Measurements from ENCODE around the gene SGF29. TPM values are rescaled to one million over a fixed set of nuclear protein-coding genes. Genes with fewer than 3 reads are reported as not detected.
A peak's percentile ranks its signal among the peaks of the same experiment; 100 is the strongest.
"Not testable (repeated sequence)": the region's sequence is repeated elsewhere in the genome, so short reads cannot be mapped to it uniquely, and the experiment has no call there.

The SGF29 gene
- total and polyA plus RNA-seq, 2 of the 4 experiments (the other 2 are of a cell fraction), result 4.3 to 7.7 TPM

- no CpG with 5 or more reads among the region's 5 CpGs for WGBS, 2 experiments (ENCODE audit: extremely low coverage in 2 of 2, insufficient read length in 1 of 2)
- H3K4me3 ChIP-seq (ENCODE audit: insufficient read depth, low read depth, low read length); H3K27me3 ChIP-seq (ENCODE audit: control insufficient read depth, insufficient read depth, low read length); H3K56ac ChIP-seq (ENCODE audit: extremely low read depth, insufficient read depth, low read length); H3K79me1 ChIP-seq (ENCODE audit: low read depth in 1 of 2, low read length in 2 of 2); POLR2A ChIA-PET (ENCODE audit: unreplicated experiment); H3K9me3 ChIP-seq (ENCODE audit: control insufficient read depth, insufficient read depth, low read length); H4K5ac ChIP-seq (ENCODE audit: low read depth, low read length); H2AFZ ChIP-seq (replicated peaks; ENCODE audit: low read length, poor library complexity); H3K18ac ChIP-seq (ENCODE audit: low read depth, low read length); H3K27ac ChIP-seq (ENCODE audit: insufficient read depth, low read length); H3K23ac ChIP-seq (ENCODE audit: low read depth, low read length); H3K4ac ChIP-seq (ENCODE audit: low read depth, low read length); H3K9me1 ChIP-seq (ENCODE audit: insufficient read depth, low read length); H4K20me1 ChIP-seq (ENCODE audit: insufficient read depth, low read length); H3K14ac ChIP-seq (replicated peaks; ENCODE audit: low read depth, low read length); H4K8ac ChIP-seq (ENCODE audit: low read depth in 2 of 2, low read length in 2 of 2); H2AK9ac ChIP-seq (replicated peaks; ENCODE audit: low read depth, low read length, poor library complexity); in situ Hi-C loops (cut with MboI; ENCODE audit: low sequenced_read_pairs); intact Hi-C loops (cut with micrococcal nuclease); H2BK5ac ChIP-seq (ENCODE audit: low read depth, low read length, poor library complexity, severe bottlenecking); H2BK20ac ChIP-seq (ENCODE audit: low read depth, low read length); CTCF ChIA-PET; H3K4me1 ChIP-seq (ENCODE audit: control insufficient read depth, insufficient read depth, low read length); H4K91ac ChIP-seq (ENCODE audit: insufficient read depth, low read depth, low read length); ATAC-seq (ENCODE audit: low read depth); H3K9ac ChIP-seq (ENCODE audit: low read depth, low read length); H2AK5ac ChIP-seq (ENCODE audit: low read depth, low read length); H2BK15ac ChIP-seq (ENCODE audit: low read depth, low read length); BruUV-seq (replicated peaks); dilution Hi-C loops (cut with HindIII; ENCODE audit: low sequenced_read_pairs, unreplicated experiment); H2BK120ac ChIP-seq (ENCODE audit: low read depth, low read length); H3K36me3 ChIP-seq (ENCODE audit: control insufficient read depth, insufficient read depth, low read length): not testable (repeated sequence)
- TF ChIP-seq NFE2L2 (IDR thresholded peaks at IDR 0.05; ENCODE audit: low read depth, low read length) (peak; percentile 34; the same call in 1 of the 2 replicates), CEBPB (IDR thresholded peaks at IDR 0.05; ENCODE audit: low read depth, low read length) (peak; percentile 63; the same call in 1 of the 2 replicates)
- peak overlapping the region; percentile 31; the same call in 1 of the 2 replicates for H3K4me2 ChIP-seq (ENCODE audit: low read depth, low read length)
- peak; percentile 72 for DNase-seq
These were observed 82.5 kb downstream of the SGF29 start for GRCh38 chr16:28636093-28636823.

DNA sequence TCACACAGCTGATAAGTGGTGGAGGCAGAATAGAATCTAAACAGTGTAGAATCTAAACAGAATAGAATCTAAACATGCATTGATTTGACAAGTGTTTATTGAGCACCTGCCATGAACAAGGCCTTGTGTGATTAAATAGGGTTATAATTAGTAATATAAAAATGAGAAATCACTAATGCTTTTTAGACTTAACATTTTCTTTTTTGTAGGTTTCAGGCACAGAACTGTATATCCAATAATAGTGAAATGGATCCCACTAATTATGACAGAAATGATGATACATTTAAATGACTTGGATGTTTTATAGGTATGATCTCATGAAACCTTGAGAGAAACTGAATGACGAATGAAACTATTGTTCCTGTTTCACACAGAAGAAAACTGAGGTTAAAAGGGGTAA, 84.0 kb downstream of the SGF29 start, which contains the start of gene NPIPB8:
TSS of gene NPIPB8 (plus strand) at position 301 of the 400 bp plus-strand sequence. CDS start 296 bp downstream, outside the sequence.
- H3K9ac ChIP-seq (ENCODE audit: low read depth, low read length); in situ Hi-C loops (cut with MboI; ENCODE audit: low sequenced_read_pairs); H3K4me1 ChIP-seq (ENCODE audit: control insufficient read depth, insufficient read depth, low read length); H3K14ac ChIP-seq (replicated peaks; ENCODE audit: low read depth, low read length); H2AFZ ChIP-seq (replicated peaks; ENCODE audit: low read length, poor library complexity); H3K36me3 ChIP-seq (ENCODE audit: control insufficient read depth, insufficient read depth, low read length); intact Hi-C loops (cut with micrococcal nuclease); ATAC-seq (ENCODE audit: low read depth); H4K91ac ChIP-seq (ENCODE audit: insufficient read depth, low read depth, low read length); H3K4me3 ChIP-seq (ENCODE audit: insufficient read depth, low read depth, low read length); CTCF ChIA-PET; POLR2A ChIA-PET (ENCODE audit: unreplicated experiment); H4K8ac ChIP-seq (ENCODE audit: low read depth in 2 of 2, low read length in 2 of 2); H3K4ac ChIP-seq (ENCODE audit: low read depth, low read length); H3K79me1 ChIP-seq (ENCODE audit: low read depth in 1 of 2, low read length in 2 of 2); H2BK120ac ChIP-seq (ENCODE audit: low read depth, low read length); H3K18ac ChIP-seq (ENCODE audit: low read depth, low read length); H3K9me3 ChIP-seq (ENCODE audit: control insufficient read depth, insufficient read depth, low read length); H2AK9ac ChIP-seq (replicated peaks; ENCODE audit: low read depth, low read length, poor library complexity); H2BK5ac ChIP-seq (ENCODE audit: low read depth, low read length, poor library complexity, severe bottlenecking); H2BK15ac ChIP-seq (ENCODE audit: low read depth, low read length); H4K5ac ChIP-seq (ENCODE audit: low read depth, low read length); H3K9me1 ChIP-seq (ENCODE audit: insufficient read depth, low read length); DNase-seq; dilution Hi-C loops (cut with HindIII; ENCODE audit: low sequenced_read_pairs, unreplicated experiment); H2BK20ac ChIP-seq (ENCODE audit: low read depth, low read length); H3K23ac ChIP-seq (ENCODE audit: low read depth, low read length); H3K56ac ChIP-seq (ENCODE audit: extremely low read depth, insufficient read depth, low read length); H3K27me3 ChIP-seq (ENCODE audit: control insufficient read depth, insufficient read depth, low read length); H4K20me1 ChIP-seq (ENCODE audit: insufficient read depth, low read length); H3K27ac ChIP-seq (ENCODE audit: insufficient read depth, low read length); H2AK5ac ChIP-seq (ENCODE audit: low read depth, low read length); H3K4me2 ChIP-seq (ENCODE audit: low read depth, low read length); BruUV-seq (replicated peaks): not testable (repeated sequence)
- WGBS, 2 experiments (ENCODE audit: extremely low coverage in 2 of 2, insufficient read length in 1 of 2), result no CpG with 5 or more reads among the region's 1 CpG

All from IMR-90 (cell line).